Nephron (organoid): ENCODE measurements around the gene CBLL1.

ENCODE experiments used
- H3K27ac Mint-ChIP-seq, 3 experiments: 2 replicates each; pipeline ENCODE4 v1.8.0; 2020; ENCODE audit warnings: mixed read lengths in 3 of 3, mild to moderate bottlenecking in 2 of 3, moderate library complexity in 1 of 3
- H3K27me3 Mint-ChIP-seq: 2 replicates; pipeline ENCODE4 v1.8.0; 2021; ENCODE audit warnings: low read depth, mild to moderate bottlenecking, moderate library complexity, mixed read lengths
- H3K36me3 Mint-ChIP-seq: 2 replicates; pipeline ENCODE4 v1.8.0; 2020; ENCODE audit warnings: low read depth, mixed read lengths
- H3K4me1 Mint-ChIP-seq: 2 replicates; pipeline ENCODE4 v1.8.0; 2020; ENCODE audit warnings: mixed read lengths
- H3K4me3 Mint-ChIP-seq, 3 experiments: 2 replicates each; pipeline ENCODE4 v1.8.0; 2020; ENCODE audit warnings: mild to moderate bottlenecking in 3 of 3, mixed read lengths in 3 of 3, moderate library complexity in 2 of 3
- H3K9me3 Mint-ChIP-seq: 2 replicates; pipeline ENCODE4 v1.8.0; 2020; ENCODE audit warnings: mixed read lengths
- CTCF ChIP-seq, 3 experiments: fragments of 200-600 bp; sonication (generic); IDR thresholded peaks; one replicate each; pipeline ENCODE4 v1.5.0; 2021; ENCODE audit warnings: antibody characterized with exemption in 3 of 3; ENCODE audit not compliant: unreplicated experiment in 3 of 3

CBLL1 gene

GRCh38 chr7:107777702-107778101, 33.8 kb downstream of the CBLL1 start:
- H3K4me1 Mint-ChIP-seq: no peaks in the 10 kb centered on the region
- no peak overlapping the region for H3K4me3 Mint-ChIP-seq
- no peaks in the 10 kb centered on the region for H3K36me3 Mint-ChIP-seq
- no peak overlapping the region for H3K27ac Mint-ChIP-seq
- no peak for TF ChIP-seq CTCF (IDR thresholded peaks at IDR 0.05; ENCODE audit: unreplicated experiment in 3 of 3)
- H3K9me3 Mint-ChIP-seq: no peaks in the 10 kb centered on the region
- H3K27me3 Mint-ChIP-seq: peaks cover 4% of the 10 kb centered on the region

GRCh38 chr7:107778283-107778682, 34.3 kb downstream of the CBLL1 start:
- no peaks in the 10 kb centered on the region for H3K4me1 Mint-ChIP-seq
- H3K36me3 Mint-ChIP-seq: no peaks in the 10 kb centered on the region
- no peak overlapping the region for H3K27ac Mint-ChIP-seq
- H3K27me3 Mint-ChIP-seq: peaks cover 4% of the 10 kb centered on the region
- no peaks in the 10 kb centered on the region for H3K9me3 Mint-ChIP-seq
- H3K4me3 Mint-ChIP-seq: no peak overlapping the region
- no peak for TF ChIP-seq CTCF (IDR thresholded peaks at IDR 0.05; ENCODE audit: unreplicated experiment in 3 of 3)

GRCh38 chr7:107779647-107780099, 35.7 kb downstream of the CBLL1 start:
- Mint-ChIP-seq H3K9me3 (no peaks in the 10 kb centered on the region), H3K36me3 (no peaks in the 10 kb centered on the region), H3K4me3 (no peak overlapping the region), H3K4me1 (no peaks in the 10 kb centered on the region), H3K27ac (no peak overlapping the region), H3K27me3 (peaks cover 4% of the 10 kb centered on the region)
- no peak for TF ChIP-seq CTCF (IDR thresholded peaks at IDR 0.05; ENCODE audit: unreplicated experiment in 3 of 3)

GRCh38 chr7:107782374-107782773, 38.4 kb downstream of the CBLL1 start:
- no peaks in the 10 kb centered on the region for H3K4me1 Mint-ChIP-seq

GRCh38 chr7:107783648-107784047, 39.7 kb downstream of the CBLL1 start:
- H3K4me3 Mint-ChIP-seq: no peak overlapping the region
- H3K4me1 Mint-ChIP-seq: no peaks in the 10 kb centered on the region
- H3K27me3 Mint-ChIP-seq: peaks cover 8% of the 10 kb centered on the region
- H3K9me3 Mint-ChIP-seq: no peaks in the 10 kb centered on the region
- H3K27ac Mint-ChIP-seq: no peak overlapping the region
- no peaks in the 10 kb centered on the region for H3K36me3 Mint-ChIP-seq
- TF ChIP-seq CTCF (IDR thresholded peaks at IDR 0.05; ENCODE audit: unreplicated experiment in 3 of 3): no peak

More at GRCh38 chr7:107782374-107782773, 38.4 kb downstream of the CBLL1 start:
- Mint-ChIP-seq H3K9me3 (no peaks in the 10 kb centered on the region), H3K4me3 (no peak overlapping the region), H3K27me3 (peaks cover 8% of the 10 kb centered on the region), H3K36me3 (no peaks in the 10 kb centered on the region), H3K27ac (no peak overlapping the region)
- no peak for TF ChIP-seq CTCF (IDR thresholded peaks at IDR 0.05; ENCODE audit: unreplicated experiment in 3 of 3)

GRCh38 chr7:107785170-107785569, 41.2 kb downstream of the CBLL1 start:
- Mint-ChIP-seq H3K9me3 (no peaks in the 10 kb centered on the region), H3K27me3 (peaks cover 13% of the 10 kb centered on the region), H3K27ac (no peak overlapping the region), H3K36me3 (no peaks in the 10 kb centered on the region), H3K4me1 (no peaks in the 10 kb centered on the region), H3K4me3 (no peak overlapping the region)
- no peak for TF ChIP-seq CTCF (IDR thresholded peaks at IDR 0.05; ENCODE audit: unreplicated experiment in 3 of 3)
